Endothelial cell of umbilical vein (primary cell): ENCODE results near the gene ZSCAN20. TPM values are rescaled to one million over a fixed set of nuclear protein-coding genes. Genes with fewer than 3 reads are reported as not detected.

Experiments
- BruUV-seq: library from RNA; stranded (reverse); fragments of 400-500 nt; replicated peaks from 2 replicates; lab custom pipeline; 2021; lab: Mats Ljungman, UMichigan
- CTCF ChIA-PET: fragments of 300-600, 350-600 bp; sonication (Branson Sonifier 250); formaldehyde crosslinking; loops from one replicate; lab custom pipeline; 2021; ENCODE audit warnings: antibody characterized with exemption, inconsistent platforms; lab: Charles Lee
- POLR2A ChIA-PET: fragments of 300-600, 350-600 bp; sonication (Branson Sonifier 250); formaldehyde crosslinking; loops from one replicate; lab custom pipeline; 2021; ENCODE audit warnings: antibody characterized with exemption, inconsistent platforms; lab: Charles Lee
- DNase-seq: peaks from one replicate; pipeline ENCODE4 v3.0.0-alpha.2; 2011; ENCODE audit warnings: low read depth, low spot score
- FAIRE-seq: peaks from 2 replicates; lab custom pipeline; 2011; peaks lifted over from hg19 to GRCh38; lab: Jason Lieb, UNC
- H2AFZ ChIP-seq: 2 replicates; pipeline ENCODE4 v1.6.0; 2012; ENCODE audit warnings: low read depth, low read length, control low read depth, inconsistent platforms
- H3K27ac ChIP-seq: 2 replicates; pipeline ENCODE4 v1.5.1; 2011; ENCODE audit warnings: low read depth, mild to moderate bottlenecking, control low read depth, low read length, moderate library complexity; ENCODE audit not compliant: insufficient read depth
- H3K27me3 ChIP-seq, 2 experiments: 2 replicates each; pipeline versions ENCODE4 v1.6.0 to v1.6.1; 2011; ENCODE audit warnings: low read length in 2 of 2, mixed read lengths in 1 of 2; ENCODE audit not compliant: control insufficient read depth in 2 of 2, insufficient read depth in 2 of 2
- H3K36me3 ChIP-seq, 2 experiments: 2 replicates in 1 of 2; 3 replicates in 1 of 2; pipeline ENCODE4 v1.5.1; 2011; ENCODE audit warnings: low read length in 2 of 2, mild to moderate bottlenecking in 1 of 2, moderate library complexity in 1 of 2; ENCODE audit not compliant: control insufficient read depth in 2 of 2, insufficient read depth in 2 of 2; ENCODE audit errors: extremely low read depth in 1 of 2
- H3K4me1 ChIP-seq: 3 replicates; pipeline ENCODE4 v1.5.1; 2011; ENCODE audit warnings: mild to moderate bottlenecking, low read length; ENCODE audit not compliant: control insufficient read depth, insufficient read depth; ENCODE audit errors: extremely low read depth
- H3K4me2 ChIP-seq: 2 replicates; pipeline ENCODE4 v1.6.1; 2011; ENCODE audit warnings: low read length, control low read depth, mixed read lengths; ENCODE audit not compliant: insufficient read depth
- H3K4me3 ChIP-seq, 3 experiments: fragments of 200-600 bp in 1 of 3; sonication (generic), shearing (Covaris generic) in 1 of 3; replicated peaks in 1 of 3; 2 replicates each; pipeline ENCODE4 v1.5.1; 2011 to 2016; ENCODE audit warnings: control low read depth in 3 of 3, low read length in 3 of 3, mild to moderate bottlenecking in 2 of 3, inconsistent platforms in 1 of 3, low read depth in 1 of 3, moderate library complexity in 1 of 3; ENCODE audit not compliant: insufficient read depth in 1 of 3
- H3K79me2 ChIP-seq: 2 replicates; pipeline ENCODE4 v1.6.0; 2012; ENCODE audit warnings: low read length, inconsistent platforms; ENCODE audit not compliant: control insufficient read depth, insufficient read depth
- H3K9ac ChIP-seq: replicated peaks from 2 replicates; pipeline ENCODE3; 2011; ENCODE audit warnings: low read length, control low read depth; ENCODE audit not compliant: insufficient read depth; ENCODE audit errors: extremely low read depth
- H3K9me1 ChIP-seq: replicated peaks from 3 replicates; pipeline ENCODE4 v1.6.0; 2011; ENCODE audit warnings: mild to moderate bottlenecking, low read length; ENCODE audit not compliant: control insufficient read depth, insufficient read depth; ENCODE audit errors: extremely low read depth
- H3K9me3 ChIP-seq: replicated peaks from 2 replicates; pipeline ENCODE4 v1.5.1; 2012; ENCODE audit warnings: low read length, inconsistent platforms; ENCODE audit not compliant: control insufficient read depth, insufficient read depth
- H4K20me1 ChIP-seq: replicated peaks from 2 replicates; pipeline ENCODE3; 2011; ENCODE audit warnings: mild to moderate bottlenecking, low read length; ENCODE audit not compliant: control insufficient read depth, insufficient read depth; ENCODE audit errors: extremely low read depth
- CTCF ChIP-seq, 2 donors: IDR thresholded peaks; 1 replicate in 1 of 2; 2 replicates in 1 of 2; pipeline ENCODE4 v1.5.1; 2011; ENCODE audit warnings: low read length in 2 of 2, mild to moderate bottlenecking in 2 of 2, moderate library complexity in 2 of 2, control low read depth in 1 of 2, inconsistent platforms in 1 of 2, low read depth in 1 of 2; ENCODE audit not compliant: insufficient read depth in 1 of 2; ENCODE audit errors: extremely low read depth in 1 of 2
- EZH2 ChIP-seq: IDR thresholded peaks from 2 replicates; pipeline ENCODE4 v1.6.1; 2012; ENCODE audit warnings: borderline replicate concordance, low read depth, mild to moderate bottlenecking, moderate library complexity, low read length, inconsistent platforms; ENCODE audit not compliant: severe bottlenecking
- FOS ChIP-seq: IDR thresholded peaks from 2 replicates; pipeline ENCODE4 v1.6.1; 2011; ENCODE audit warnings: mild to moderate bottlenecking, low read length, moderate library complexity, borderline replicate concordance; ENCODE audit not compliant: insufficient read depth
- GATA2 ChIP-seq: IDR thresholded peaks from 2 replicates; pipeline ENCODE4 v1.7.0; 2011; ENCODE audit warnings: low read depth, mild to moderate bottlenecking, moderate library complexity, mixed read lengths, low read length; ENCODE audit not compliant: insufficient read length, insufficient read depth
- JUN ChIP-seq: IDR thresholded peaks from 2 replicates; pipeline ENCODE4 v1.6.1; 2011; ENCODE audit warnings: borderline replicate concordance, low read depth; ENCODE audit not compliant: insufficient read length, insufficient read depth
- MAX ChIP-seq: IDR thresholded peaks from 2 replicates; pipeline ENCODE4 v1.6.1; 2011; ENCODE audit not compliant: insufficient read depth, insufficient read length
- MYC ChIP-seq: IDR thresholded peaks from one replicate; pipeline ENCODE4 v1.6.1; 2011; ENCODE audit warnings: mild to moderate bottlenecking, low read depth, low read length
- POLR2A ChIP-seq: IDR thresholded peaks from 2 replicates; pipeline ENCODE4 v1.6.1; 2012; ENCODE audit warnings: low read depth, mild to moderate bottlenecking, control low read depth, low read length
- POLR2AphosphoS5 ChIP-seq: IDR thresholded peaks from 2 replicates; pipeline ENCODE4 v1.6.1; 2012; ENCODE audit warnings: low read depth, mild to moderate bottlenecking, control low read depth, low read length, moderate library complexity; ENCODE audit not compliant: insufficient read depth
- dilution Hi-C: fragments of 300-500 bp; cut with MboI; formaldehyde crosslinking; loops from one replicate; pipeline ENCODE4 v1.15.0; 2019; ENCODE audit warnings: low sequenced_read_pairs; ENCODE audit not compliant: extremely low pct_ligation_motif_present
- intact Hi-C: fragments of 100-400 bp; cut with micrococcal nuclease; formaldehyde crosslinking; loops from one replicate; pipeline ENCODE4 v1.10.0; 2022
- polyA plus RNA-seq, 4 experiments: library from polyadenylated mRNA; depleted of rRNA in 3 of 4; stranded (reverse) in 3 of 4; unstranded in 1 of 4; fragments of >200 nt; gene quantifications; 2 replicates each; pipeline versions ENCODE4 v1.2.1 to v1.2.3, GENCODE V29; 2011 to 2012; ENCODE audit warnings: missing spikeins in 1 of 4
- total RNA-seq: library from RNA; stranded (reverse); gene quantifications from 2 replicates; pipeline ENCODE4 v1.2.3, GENCODE V29; 2021

Gene ZSCAN20
- total and polyA plus RNA-seq, 2 donors (not counting 3 experiments of a cell fraction or from before 2014, with no cell fraction given) = 1.2 to 5.8 TPM

- Histone ChIP-seq H3K79me2 (no peaks in the 10 kb centered on the region), H2AFZ (no peak overlapping the region), H3K9me3 (no peaks in the 10 kb centered on the region), H3K27me3 (no peaks in the 10 kb centered on the region), H3K4me2 (no peak overlapping the region), H4K20me1 (no peaks in the 10 kb centered on the region), H3K9me1 (no peaks in the 10 kb centered on the region), H3K9ac (no peak overlapping the region), H3K36me3 (no peaks in the 10 kb centered on the region), H3K27ac (no peak overlapping the region), H3K4me1 (no peaks in the 10 kb centered on the region), H3K4me3 (no peak overlapping the region)
- CTCF ChIA-PET = no interaction called here
- FAIRE-seq (no peak), DNase-seq (no peak)
- intact Hi-C loops = no loop called here
- BruUV-seq = no TSS peak
- POLR2A ChIA-PET = no interaction called here
- dilution Hi-C loops = no loop called here
- no peak for TF ChIP-seq EZH2
- no peak for TF ChIP-seq MAX
- no peak for TF ChIP-seq CTCF (IDR thresholded peaks at IDR 0.05; ENCODE audit: extremely low read depth in 1 of 2, insufficient read depth in 1 of 2, low read depth in 1 of 2, low read length in 2 of 2)
- no peak for TF ChIP-seq FOS
- TF ChIP-seq JUN = no peak
- no peak for TF ChIP-seq GATA2
- TF ChIP-seq MYC = no peak
- no peak for TF ChIP-seq POLR2A
- TF ChIP-seq POLR2AphosphoS5 = no peak
These were observed 62.9 kb downstream of the ZSCAN20 start for GRCh38 chr1:33535334-33535733.
